Measurements from ENCODE around the gene KCNH1. TPM values are rescaled to one million over a fixed set of nuclear protein-coding genes. Genes with fewer than 3 reads are reported as not detected.

Gene KCNH1
- total RNA-seq, 1 donor from 2014 or later: not detected

DNA sequence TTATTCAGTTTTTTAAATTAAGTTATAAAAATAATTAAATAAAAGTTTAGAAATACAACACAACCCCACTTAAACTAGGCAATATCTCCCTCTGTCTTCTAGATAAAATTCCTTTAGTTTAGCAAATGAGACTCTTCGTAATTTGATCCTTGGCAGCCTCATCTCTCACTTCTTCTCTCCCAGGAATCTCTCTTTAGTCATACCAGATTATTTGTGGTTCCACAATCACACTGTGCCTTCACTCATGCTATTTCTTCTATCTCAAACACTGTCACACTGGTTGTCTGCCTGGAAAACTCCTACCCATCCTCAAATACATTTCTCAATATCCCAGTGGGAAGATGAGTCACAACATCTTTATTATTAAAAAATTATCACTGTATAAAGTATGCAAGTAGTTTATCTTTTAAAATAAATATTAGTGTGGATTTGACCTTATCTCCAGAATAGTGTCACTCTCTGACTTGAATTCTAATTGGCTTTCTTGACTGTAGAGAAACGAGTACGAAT is 195.5 kb downstream of the KCNH1 start:
- TF ChIP-seq, protein P1, sequence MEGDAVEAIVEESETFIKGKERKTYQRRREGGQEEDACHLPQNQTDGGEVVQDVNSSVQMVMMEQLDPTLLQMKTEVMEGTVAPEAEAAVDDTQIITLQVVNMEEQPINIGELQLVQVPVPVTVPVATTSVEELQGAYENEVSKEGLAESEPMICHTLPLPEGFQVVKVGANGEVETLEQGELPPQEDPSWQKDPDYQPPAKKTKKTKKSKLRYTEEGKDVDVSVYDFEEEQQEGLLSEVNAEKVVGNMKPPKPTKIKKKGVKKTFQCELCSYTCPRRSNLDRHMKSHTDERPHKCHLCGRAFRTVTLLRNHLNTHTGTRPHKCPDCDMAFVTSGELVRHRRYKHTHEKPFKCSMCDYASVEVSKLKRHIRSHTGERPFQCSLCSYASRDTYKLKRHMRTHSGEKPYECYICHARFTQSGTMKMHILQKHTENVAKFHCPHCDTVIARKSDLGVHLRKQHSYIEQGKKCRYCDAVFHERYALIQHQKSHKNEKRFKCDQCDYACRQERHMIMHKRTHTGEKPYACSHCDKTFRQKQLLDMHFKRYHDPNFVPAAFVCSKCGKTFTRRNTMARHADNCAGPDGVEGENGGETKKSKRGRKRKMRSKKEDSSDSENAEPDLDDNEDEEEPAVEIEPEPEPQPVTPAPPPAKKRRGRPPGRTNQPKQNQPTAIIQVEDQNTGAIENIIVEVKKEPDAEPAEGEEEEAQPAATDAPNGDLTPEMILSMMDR (IDR thresholded peaks at IDR 0.05; ENCODE audit: borderline replicate concordance): no peak
- H3K36me3 ChIP-seq: no peaks in the 10 kb centered on the region
- no peaks in the 10 kb centered on the region for H3K4me1 ChIP-seq
- intact Hi-C loops (cut with micrococcal nuclease): no loop called here
- H3K27ac ChIP-seq (replicated peaks): no peak overlapping the region
- H3K27me3 ChIP-seq (ENCODE audit: low read depth): no peaks in the 10 kb centered on the region
- peaks cover 6% of the 10 kb centered on the region for H3K9me3 ChIP-seq (replicated peaks)
- H3K4me3 ChIP-seq: no peak overlapping the region
- no peak for DNase-seq

DNA sequence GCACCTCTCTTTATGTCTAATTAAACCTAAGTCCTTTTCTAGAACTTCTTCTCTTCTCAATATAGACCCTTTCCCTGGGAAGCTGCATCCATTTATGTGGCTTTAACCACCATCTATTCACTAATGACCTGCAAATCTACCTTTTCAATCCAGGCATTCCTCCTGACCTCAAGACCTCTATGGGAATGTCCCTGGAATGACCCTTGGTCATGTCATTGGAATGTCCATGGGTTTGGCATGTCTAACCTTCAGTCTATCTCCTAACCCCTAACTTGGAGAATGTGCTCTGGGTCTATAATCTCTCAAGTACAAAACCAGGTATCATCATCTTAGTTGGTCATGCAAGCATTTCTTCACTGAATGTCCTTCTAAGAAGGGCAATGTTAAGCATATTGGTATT is 196.1 kb downstream of the KCNH1 start:
- intact Hi-C loops (cut with micrococcal nuclease): no loop called here
- peaks cover 10% of the 10 kb centered on the region for H3K9me3 ChIP-seq (replicated peaks)
- H3K4me1 ChIP-seq: no peaks in the 10 kb centered on the region
- TF ChIP-seq, protein P1 (IDR thresholded peaks at IDR 0.05; ENCODE audit: borderline replicate concordance): no peak
- no peak overlapping the region for H3K4me3 ChIP-seq
- no peaks in the 10 kb centered on the region for H3K36me3 ChIP-seq
- H3K27ac ChIP-seq (replicated peaks): no peak overlapping the region
- no peak for DNase-seq
- no peaks in the 10 kb centered on the region for H3K27me3 ChIP-seq (ENCODE audit: low read depth)

DNA sequence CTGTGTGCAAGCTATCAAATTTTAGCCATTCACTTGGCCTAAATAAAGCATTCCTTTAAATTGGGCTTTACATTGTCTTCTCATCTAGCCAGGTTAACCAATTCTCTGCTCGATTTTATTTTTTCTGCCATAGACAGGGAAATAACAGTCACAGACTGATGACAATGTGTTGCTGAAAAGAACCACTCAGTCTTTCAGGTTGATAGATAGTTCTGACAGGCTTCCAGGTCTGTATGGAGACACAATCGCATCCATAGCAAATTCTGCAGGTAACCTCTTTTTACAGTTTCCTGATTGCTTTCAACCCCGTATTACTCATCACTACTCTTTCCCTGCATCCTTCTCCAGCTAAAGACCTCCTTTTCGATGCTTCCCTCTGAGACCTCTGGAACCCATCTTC is 198.0 kb downstream of the KCNH1 start:
- no peak for DNase-seq
- no peaks in the 10 kb centered on the region for H3K4me1 ChIP-seq

DNA sequence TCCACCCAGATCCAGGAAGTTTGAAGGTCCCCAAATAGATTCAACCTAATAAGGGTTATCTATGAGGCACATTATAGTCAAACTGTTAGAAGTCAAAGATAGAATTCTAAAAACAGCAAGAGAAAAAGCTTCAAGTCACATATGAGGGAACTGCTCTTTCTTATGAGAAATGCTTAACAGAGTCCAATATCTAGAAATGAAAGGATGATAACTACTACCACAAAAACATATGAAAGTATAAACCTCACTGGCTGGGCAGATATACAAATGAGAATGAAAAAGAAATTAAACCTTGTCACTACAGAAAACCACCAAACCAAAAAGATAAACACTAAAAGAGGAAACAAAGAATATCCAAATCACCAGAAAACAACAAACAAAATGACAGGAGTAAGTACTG is 201.8 kb downstream of the KCNH1 start:
- Histone ChIP-seq H3K4me1 (no peaks in the 10 kb centered on the region), H3K27me3 (ENCODE audit: low read depth) (no peaks in the 10 kb centered on the region), H3K4me3 (no peak overlapping the region), H3K9me3 (replicated peaks) (peaks cover 55% of the 10 kb centered on the region), H3K36me3 (no peaks in the 10 kb centered on the region), H3K27ac (replicated peaks) (no peak overlapping the region)
- no peak for DNase-seq
- TF ChIP-seq, protein P1 (IDR thresholded peaks at IDR 0.05; ENCODE audit: borderline replicate concordance): no peak
- intact Hi-C loops (cut with micrococcal nuclease): no loop called here

More for the DNA sequence above, 198.0 kb downstream of the KCNH1 start:
- TF ChIP-seq, protein P1 (IDR thresholded peaks at IDR 0.05; ENCODE audit: borderline replicate concordance): no peak
- Histone ChIP-seq H3K4me3 (no peak overlapping the region), H3K27ac (replicated peaks) (no peak overlapping the region), H3K27me3 (ENCODE audit: low read depth) (no peaks in the 10 kb centered on the region), H3K9me3 (replicated peaks) (peaks cover 24% of the 10 kb centered on the region), H3K36me3 (no peaks in the 10 kb centered on the region)
- intact Hi-C loops (cut with micrococcal nuclease): no loop called here

DNA sequence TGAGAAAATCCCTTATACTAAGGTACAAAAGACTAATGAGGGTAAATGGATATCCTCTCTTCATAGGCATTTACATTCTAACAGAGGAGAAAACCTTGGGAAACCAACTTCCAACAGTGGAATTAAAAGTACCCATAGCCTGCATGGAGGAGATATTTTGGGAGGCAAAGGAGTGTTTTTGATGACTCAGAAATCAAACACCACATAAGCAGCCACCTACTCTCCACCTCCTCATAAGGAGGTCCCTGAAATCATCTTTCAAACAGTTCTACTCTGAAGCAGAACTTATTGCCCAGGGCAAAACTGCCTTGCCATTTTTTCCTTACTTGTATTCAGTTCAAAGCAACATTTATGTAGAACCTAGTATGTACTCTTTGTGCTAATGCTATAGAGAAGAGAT is 211.3 kb downstream of the KCNH1 start:
- Histone ChIP-seq H3K36me3 (no peaks in the 10 kb centered on the region), H3K4me1 (no peaks in the 10 kb centered on the region), H3K4me3 (no peak overlapping the region), H3K27me3 (ENCODE audit: low read depth) (no peaks in the 10 kb centered on the region), H3K27ac (replicated peaks) (no peak overlapping the region), H3K9me3 (replicated peaks) (peaks cover 39% of the 10 kb centered on the region)
- TF ChIP-seq, protein P1 (IDR thresholded peaks at IDR 0.05; ENCODE audit: borderline replicate concordance): no peak
- no peak for DNase-seq
- intact Hi-C loops (cut with micrococcal nuclease): no loop called here

Data from left ventricle myocardium inferior (tissue), 1 donor.